GM19023 (cell line): ENCODE measurements around the gene MTA1.

ENCODE experiments used
- ATAC-seq: cut with Tn5 transposase; IDR thresholded peaks from one replicate; pipeline ENCODE4 v1.9.1; 2021; ENCODE audit warnings: mild to moderate bottlenecking, moderate library complexity; ENCODE audit not compliant: unreplicated experiment

The MTA1 gene

GRCh38 chr14:105421723-105422615 is 2.3 kb downstream of the MTA1 start:
- ATAC-seq: no peak

GRCh38 chr14:105422695-105423487 is 3.3 kb downstream of the MTA1 start:
- ATAC-seq: no peak

- ATAC-seq: no peak
Observed at GRCh38 chr14:105423488-105424195, 4.0 kb downstream of the MTA1 start.

- no peak for ATAC-seq
Observed at GRCh38 chr14:105424861-105425260, 5.2 kb downstream of the MTA1 start.

- ATAC-seq: no peak
Observed at GRCh38 chr14:105425823-105426247, 6.2 kb downstream of the MTA1 start.

- ATAC-seq: no peak
Observed at GRCh38 chr14:105426416-105427130, 6.9 kb downstream of the MTA1 start.

GRCh38 chr14:105427412-105427811 is 7.8 kb downstream of the MTA1 start:
- ATAC-seq: no peak

GRCh38 chr14:105427936-105428485 is 8.4 kb downstream of the MTA1 start:
- ATAC-seq: no peak

GRCh38 chr14:105430042-105430441 is 10.4 kb downstream of the MTA1 start:
- ATAC-seq: no peak

GRCh38 chr14:105430565-105430964 is 10.9 kb downstream of the MTA1 start:
- no peak for ATAC-seq

GRCh38 chr14:105431256-105431655 is 11.6 kb downstream of the MTA1 start:
- no peak for ATAC-seq

GRCh38 chr14:105432657-105433056 is 13.0 kb downstream of the MTA1 start:
- no peak for ATAC-seq

GRCh38 chr14:105433161-105433605 is 13.6 kb downstream of the MTA1 start:
- no peak for ATAC-seq

- no peak for ATAC-seq
Observed at GRCh38 chr14:105436402-105436801, 16.8 kb downstream of the MTA1 start.

GRCh38 chr14:105436891-105437722 is 17.5 kb downstream of the MTA1 start:
- ATAC-seq: no peak

GRCh38 chr14:105437723-105438500 is 18.3 kb downstream of the MTA1 start:
- ATAC-seq: no peak

- ATAC-seq: no peak
Observed at GRCh38 chr14:105439179-105439578, 19.6 kb downstream of the MTA1 start.

- ATAC-seq: no peak
Observed at GRCh38 chr14:105439710-105440553, 20.3 kb downstream of the MTA1 start.
